Hindlimb muscle (tissue), 1 donor: ENCODE measurements around the gene PRELID1. TPM values are rescaled to one million over a fixed set of nuclear protein-coding genes. Genes with fewer than 3 reads are reported as not detected.
"Not testable (repeated sequence)": the region's sequence is repeated elsewhere in the genome, so short reads cannot be mapped to it uniquely, and the experiment has no call there.

Experiments used
- DNase-seq: peaks from one replicate; pipeline ENCODE4 v3.0.0-alpha.2; 2013
- polyA plus RNA-seq: library from polyadenylated mRNA; unstranded; fragments of 120-200 nt; gene quantifications from one replicate; pipeline ENCODE4 v1.2.1, GENCODE V29; 2013; ENCODE audit not compliant: insufficient read length

PRELID1 gene
- polyA plus RNA-seq, 1 donor, result 79.7 TPM

- DNase-seq, result peak; percentile 51
Measured at GRCh38 chr5:177300236-177300880, 3.2 kb upstream of the PRELID1 start.

- DNase-seq, result no peak
Measured at GRCh38 chr5:177300951-177301350, 2.6 kb upstream of the PRELID1 start.

GRCh38 chr5:177301503-177302165 is 2.0 kb upstream of the PRELID1 start:
- DNase-seq, result no peak

GRCh38 chr5:177302354-177303110 is 1.1 kb upstream of the PRELID1 start:
- no peak for DNase-seq

GRCh38 chr5:177303925-177304391 is 359 bp downstream of the PRELID1 start:
- no peak for DNase-seq

- DNase-seq, result no peak
Measured at GRCh38 chr5:177304392-177305119, 957 bp downstream of the PRELID1 start.

GRCh38 chr5:177306103-177306640 is 2.6 kb downstream of the PRELID1 start:
- not testable (repeated sequence) for DNase-seq

- DNase-seq, result no peak
Measured at GRCh38 chr5:177306674-177307543, 3.3 kb downstream of the PRELID1 start.

- DNase-seq, result no peak
Measured at GRCh38 chr5:177307544-177308363, 4.2 kb downstream of the PRELID1 start.

- no peak for DNase-seq
Measured at GRCh38 chr5:177308740-177309139, 5.1 kb downstream of the PRELID1 start.

GRCh38 chr5:177309351-177310191 is 6.0 kb downstream of the PRELID1 start:
- DNase-seq, result peak; percentile 52

- DNase-seq, result no peak
Measured at GRCh38 chr5:177310332-177310731, 6.7 kb downstream of the PRELID1 start.

GRCh38 chr5:177310757-177311391 is 7.3 kb downstream of the PRELID1 start:
- DNase-seq, result peak; percentile 42

GRCh38 chr5:177311392-177311722 is 7.8 kb downstream of the PRELID1 start:
- no peak for DNase-seq

- peak; percentile 93 for DNase-seq
Measured at GRCh38 chr5:177311723-177312648, 8.4 kb downstream of the PRELID1 start, which contains the start of gene MXD3. Gene MXD3, minus strand, starts transcription at chr5:177311898. Its CDS starts 68 bp downstream, at chr5:177311830.

GRCh38 chr5:177312649-177313181 is 9.1 kb downstream of the PRELID1 start:
- no peak for DNase-seq

- no peak for DNase-seq
Measured at GRCh38 chr5:177313561-177314259, 10.1 kb downstream of the PRELID1 start.
